NCI-H1092 treated with DMSO at 0.1 percent for 48 hours (cell line): ENCODE data around the gene LIN52.

Experiments
- DNase-seq: peaks from one replicate; lab custom pipeline; 2025; lab: John Stamatoyannopoulos, UW

The LIN52 gene

DNA sequence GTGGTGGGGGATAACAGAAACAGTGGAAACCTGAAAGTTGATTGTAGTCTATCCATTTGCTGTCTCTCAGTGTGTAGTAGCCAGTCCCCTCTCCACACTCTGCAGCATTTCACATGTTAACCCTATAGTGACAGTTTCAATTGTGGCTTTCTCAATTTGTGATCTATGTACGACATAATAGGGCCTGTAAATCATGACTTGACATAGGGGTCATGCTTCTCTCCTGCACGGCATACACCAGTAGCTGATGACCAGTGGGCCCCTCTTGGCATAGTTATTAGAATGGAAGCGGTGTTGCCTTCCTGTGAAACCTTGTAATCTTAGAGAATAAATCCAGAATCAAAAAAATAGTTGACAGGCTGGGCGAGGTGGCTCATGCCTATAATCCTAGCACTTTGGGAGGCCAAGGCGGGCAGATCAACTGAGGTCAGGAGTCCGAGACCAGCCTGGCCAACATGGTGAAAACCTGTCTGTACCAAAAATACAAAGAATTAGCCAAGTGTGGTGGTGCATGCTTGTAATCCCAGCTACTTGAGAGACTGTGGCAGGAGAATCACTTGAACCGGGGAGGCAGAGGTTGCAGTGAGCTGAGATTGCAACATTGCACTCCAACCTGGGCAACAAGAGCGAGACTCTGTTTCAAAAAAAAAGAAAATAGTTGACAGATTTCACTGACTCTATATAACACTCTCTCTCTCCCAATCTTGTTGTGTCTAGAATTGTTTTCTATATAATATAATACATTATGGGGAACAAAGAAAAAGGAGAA lies 109.9 kb downstream of the LIN52 start:
- DNase-seq = no peak

DNA sequence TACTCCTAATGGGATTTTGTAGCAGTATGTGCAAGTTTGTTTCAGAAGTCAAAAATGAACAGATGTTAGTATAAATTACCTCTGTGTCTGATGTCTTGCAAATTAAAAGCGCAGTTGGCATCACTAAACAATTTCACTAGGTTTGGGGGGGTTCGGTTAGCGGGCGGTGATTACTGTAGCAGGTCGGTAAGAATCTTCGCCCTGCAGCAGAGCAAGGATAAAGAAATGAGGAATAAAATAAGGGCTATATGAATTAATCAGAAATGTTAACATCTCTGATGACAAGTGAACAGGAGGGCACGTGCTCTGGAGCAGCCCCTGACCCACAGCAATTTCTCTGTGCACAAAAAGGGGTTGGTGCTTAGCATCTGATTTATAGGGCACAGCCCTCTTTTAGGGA lies 110.9 kb downstream of the LIN52 start:
- DNase-seq = no peak

DNA sequence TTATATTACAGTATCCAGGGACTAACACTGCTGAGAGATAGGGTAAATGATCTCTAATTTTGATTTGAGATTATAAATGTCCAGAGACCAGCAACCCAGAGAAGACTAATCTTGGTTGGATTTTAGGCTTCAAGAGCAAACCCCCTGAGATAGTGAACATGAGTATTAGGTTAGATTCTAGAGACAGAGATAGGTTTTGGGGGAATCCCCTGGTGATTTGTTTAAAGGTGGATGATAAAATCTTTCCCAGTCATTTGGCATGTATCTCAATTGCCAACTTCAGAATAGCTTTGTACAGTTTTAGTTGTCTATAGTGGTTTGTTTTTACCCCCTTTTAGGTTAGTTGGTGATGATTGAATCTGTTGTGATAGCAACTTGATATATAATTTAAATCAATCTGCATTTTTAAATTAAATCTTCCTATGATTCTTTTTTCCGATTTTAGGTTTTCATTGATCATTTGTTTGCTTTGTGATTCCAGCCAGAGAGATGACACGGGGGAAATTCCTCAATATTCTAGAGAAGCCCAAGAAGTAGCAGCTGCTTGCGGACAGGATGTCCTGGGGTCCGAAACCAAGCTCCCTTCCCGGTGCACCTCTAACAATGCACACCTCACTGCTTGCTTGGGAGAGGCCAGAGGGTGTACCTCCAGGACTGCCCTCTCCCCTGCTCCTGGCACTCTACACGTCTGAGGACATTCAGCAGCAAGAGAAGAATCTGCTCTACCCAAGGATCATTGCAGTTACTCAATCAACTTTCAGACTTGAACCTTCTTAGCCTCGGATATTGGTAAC lies 113.9 kb downstream of the LIN52 start:
- DNase-seq = no peak

DNA sequence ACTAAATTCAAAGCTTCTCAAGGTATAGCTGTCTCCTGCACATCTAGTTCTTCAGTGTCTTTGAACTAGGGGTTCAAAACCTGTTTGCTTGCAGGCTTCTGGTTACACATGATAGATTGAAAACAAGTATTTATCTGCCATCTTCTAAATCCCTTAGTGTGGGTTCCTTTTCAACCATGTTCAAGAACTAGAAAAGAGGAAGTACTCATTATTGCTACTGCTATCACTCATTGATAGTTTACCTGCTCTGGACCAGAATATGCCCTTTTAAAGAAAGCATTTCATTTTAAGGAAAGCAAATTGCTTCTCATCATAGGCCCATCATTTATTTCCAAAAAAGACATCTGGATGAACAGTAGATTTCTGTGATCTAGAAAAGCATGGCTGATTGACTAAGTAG lies 117.4 kb downstream of the LIN52 start:
- no peak for DNase-seq

DNA sequence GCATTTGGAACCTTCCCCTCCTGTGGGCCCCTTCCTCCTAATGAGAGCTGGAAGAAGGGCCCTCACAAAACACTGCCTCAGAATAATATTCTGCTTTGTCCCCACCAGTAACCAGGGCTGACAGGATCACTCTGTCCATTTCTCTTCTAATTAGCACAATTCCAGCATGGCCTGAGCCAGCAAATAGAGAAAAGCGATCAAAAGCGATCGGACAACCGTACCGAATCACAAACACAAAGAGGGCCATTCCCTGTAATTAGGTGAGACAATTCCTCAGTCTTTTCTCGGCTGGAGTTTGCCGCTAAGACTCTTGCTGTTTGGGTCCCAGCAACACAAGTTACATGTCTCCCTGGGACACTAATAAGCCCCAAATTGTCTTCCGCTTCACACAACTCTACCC lies 118.9 kb downstream of the LIN52 start:
- DNase-seq = no peak

DNA sequence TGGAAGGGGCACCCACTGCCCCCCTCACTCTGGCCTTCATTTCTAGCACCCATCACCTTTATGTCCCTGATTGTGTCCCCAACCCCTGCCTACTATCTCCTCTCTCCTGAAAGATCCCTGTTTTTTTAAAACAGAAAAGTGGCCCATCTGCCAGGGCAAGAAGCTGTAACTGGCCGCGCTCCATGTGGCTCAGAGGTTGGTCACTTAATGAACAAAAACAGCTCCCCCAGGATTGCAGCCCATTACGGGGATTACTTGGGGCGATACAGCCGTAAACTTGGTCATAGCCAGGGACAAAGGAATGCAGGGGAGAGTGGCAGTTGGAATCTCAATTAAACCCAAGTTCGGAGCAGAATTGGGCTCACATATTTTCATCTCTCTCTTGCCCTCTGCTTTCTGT lies 119.7 kb downstream of the LIN52 start:
- DNase-seq = no peak

DNA sequence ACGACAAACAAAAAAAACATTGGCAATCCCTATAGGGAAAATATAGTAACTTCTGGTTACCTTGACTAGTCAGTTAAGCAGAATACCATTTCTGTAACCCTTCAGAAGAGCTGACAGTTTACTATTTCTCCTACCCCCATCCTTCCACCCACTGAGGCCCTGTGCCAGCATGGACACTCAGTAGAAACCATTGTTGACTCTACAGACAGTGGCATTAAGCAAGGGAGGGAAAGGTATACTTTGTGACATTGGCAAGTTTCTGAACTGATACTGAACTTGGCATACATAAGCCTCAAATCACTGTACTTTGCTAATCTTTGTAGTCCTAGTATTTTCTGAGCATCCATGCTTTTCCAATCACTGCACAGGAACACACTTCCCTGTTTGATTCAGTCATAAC lies 121.1 kb downstream of the LIN52 start:
- no peak for DNase-seq

DNA sequence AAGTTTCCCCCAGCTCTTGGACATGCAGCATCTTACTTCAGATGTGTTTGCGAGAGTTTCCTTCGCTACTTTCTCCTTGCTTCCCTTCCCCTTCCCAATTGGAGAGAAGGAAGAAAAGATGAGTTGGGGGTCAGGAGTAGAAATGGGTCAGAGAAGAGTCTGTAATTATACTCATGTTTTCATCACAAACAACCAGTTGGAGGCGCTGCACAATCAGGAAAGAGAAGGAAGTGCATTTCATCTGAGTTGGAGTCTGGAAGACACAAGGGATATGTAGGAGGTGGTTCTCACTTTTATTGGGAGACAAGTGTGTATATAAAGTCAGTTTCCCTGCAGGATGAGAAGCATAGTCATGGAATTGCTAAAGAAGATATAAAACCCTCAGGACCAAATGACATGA lies 123.2 kb downstream of the LIN52 start:
- no peak for DNase-seq

DNA sequence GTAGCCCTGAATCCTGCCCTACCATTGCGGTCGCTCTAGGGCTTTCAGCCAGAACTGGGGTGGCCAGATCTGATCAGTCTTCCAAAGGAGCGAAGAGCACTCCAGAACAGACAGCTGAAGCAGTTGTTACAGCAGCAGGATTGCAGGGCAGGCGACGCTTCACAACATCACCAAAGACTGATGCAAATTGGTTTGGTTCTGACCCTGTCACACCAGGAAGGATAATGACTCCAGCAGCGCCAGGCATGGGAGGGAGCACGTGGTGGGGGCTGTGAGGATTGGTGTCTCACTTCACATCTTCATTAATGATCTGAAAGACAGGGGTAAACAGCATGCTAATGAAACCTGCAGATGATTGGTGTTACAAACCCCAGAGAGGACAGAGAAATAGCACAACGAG lies 123.9 kb downstream of the LIN52 start:
- DNase-seq = no peak

DNA sequence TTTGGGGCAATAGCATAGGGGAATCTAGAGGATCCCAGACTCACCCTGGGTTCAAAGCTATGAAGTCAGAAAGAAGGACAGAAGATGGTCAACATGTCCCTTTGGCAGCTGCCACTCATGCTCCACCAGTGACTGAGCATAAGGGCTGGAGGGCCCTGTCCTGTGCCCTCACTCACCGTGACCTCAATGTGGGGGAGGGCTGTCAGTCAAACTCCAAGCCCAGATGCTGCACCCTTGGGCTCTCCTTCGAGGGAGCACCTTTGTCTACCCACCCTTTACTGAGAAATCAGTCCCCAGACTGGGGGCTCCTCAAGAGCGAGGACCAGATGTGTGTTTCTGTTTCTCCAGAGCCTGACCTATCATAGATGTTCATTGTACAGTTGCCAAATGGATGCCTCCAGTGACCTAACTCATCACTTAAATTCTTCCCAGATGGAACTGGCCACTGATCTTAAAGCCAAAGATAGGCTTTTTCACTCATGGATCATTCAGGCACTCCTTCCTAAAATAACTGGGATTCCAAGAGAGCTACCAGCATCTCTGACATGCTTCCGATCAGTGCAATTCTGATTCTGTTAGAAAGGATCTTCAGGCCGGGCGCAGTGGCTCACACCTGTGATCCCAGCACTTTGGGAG lies 127.3 kb downstream of the LIN52 start:
- no peak for DNase-seq

DNA sequence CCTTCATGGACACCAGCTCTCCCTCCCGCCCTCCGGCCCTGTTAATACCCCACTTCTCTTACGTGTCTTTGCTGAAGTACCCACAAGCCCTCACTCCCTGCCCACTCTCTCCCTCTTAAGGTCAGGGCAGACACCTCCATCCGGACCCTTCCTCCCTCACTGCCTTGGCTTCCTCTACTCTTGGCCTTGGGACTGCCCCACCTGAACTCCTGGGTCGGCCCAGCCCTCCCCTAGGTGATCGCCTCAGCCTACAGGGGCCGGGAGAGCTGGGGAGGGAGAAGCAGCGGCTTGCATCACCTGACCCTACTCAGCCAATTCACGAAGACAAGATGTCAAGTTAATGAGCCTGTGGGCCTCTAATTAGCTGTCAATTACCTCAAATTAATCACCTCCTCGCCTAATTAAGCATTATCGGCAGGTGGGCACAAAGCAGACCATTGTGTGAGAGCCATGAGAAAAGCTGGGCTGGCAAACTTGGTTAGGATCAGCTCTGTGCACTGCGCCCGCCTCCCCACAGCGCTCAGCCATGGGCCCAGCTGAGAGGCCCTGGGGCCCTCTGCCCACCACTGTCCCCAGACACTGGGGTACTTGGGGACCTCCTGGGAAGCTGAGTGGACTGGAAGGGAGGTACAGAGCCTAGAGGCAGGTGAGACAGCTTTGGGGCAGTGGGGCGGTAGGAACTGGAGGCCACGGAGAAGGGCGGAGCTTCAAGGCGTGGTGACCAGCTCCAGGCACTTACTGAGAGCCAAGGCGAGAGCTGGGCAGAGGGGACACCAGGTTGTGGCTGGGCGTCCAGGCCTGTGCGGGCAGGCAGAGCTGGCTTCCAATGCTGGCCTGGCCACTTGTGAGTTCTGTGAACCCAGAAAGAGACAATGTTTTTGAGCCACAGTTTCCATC lies 129.4 kb downstream of the LIN52 start:
- DNase-seq = no peak

DNA sequence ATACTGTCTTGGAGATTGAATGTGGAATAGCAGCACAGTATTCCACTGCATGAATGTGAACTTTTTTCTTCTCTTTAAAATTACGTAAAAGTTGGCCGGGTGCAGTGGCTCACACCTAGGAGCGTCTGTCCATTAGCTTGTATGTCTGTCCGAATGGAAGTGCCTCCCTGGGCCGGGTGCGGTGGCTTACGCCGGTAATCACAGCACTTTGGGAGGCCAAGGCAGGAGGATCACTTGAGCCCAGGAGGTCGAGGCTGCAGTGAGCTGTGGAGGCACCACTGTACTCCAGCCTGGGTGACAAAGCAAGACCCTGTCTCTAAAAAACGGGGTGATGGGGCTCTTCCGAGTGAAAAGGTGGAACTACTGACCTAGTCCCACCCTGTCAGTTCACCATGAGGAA lies 131.9 kb downstream of the LIN52 start:
- no peak for DNase-seq

DNA sequence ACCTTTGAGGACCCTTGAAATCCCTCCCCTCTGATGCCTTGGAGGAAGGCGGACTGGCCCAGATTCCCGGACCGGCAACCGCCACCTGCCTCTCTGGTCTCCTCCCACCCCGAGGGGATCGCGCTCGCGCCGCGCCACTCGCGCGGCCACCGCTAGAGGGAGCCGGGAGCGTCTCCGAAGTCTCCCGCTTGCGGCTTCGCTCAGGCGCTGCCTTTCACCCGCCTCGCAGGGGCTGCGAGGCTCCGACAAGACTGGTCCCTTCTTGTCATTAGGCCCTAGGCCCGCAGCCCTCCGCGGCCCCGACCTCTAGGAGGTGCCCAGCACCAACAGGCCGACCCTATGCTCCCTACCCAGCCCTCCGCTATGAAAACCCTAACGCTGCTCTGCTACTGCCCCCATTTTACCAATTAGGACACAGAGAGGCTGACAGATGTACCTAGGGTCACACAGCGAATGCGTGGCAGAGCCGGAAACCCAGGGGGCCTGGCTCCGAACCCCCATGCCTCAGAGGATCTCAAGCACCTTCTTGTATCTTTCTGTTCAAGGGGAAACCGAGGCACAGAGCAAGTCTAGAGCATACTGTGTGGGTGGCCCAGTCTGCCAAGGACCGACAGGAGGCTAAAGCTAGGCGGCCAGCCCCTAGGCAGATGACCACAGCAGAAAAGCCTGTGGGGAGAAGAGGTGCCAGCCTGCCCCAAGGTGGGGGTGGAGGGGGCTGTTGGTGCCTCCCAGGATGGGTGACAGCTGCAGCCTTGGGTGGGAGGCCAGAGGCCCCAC lies 133.1 kb downstream of the LIN52 start:
- DNase-seq = peak; percentile 49

DNA sequence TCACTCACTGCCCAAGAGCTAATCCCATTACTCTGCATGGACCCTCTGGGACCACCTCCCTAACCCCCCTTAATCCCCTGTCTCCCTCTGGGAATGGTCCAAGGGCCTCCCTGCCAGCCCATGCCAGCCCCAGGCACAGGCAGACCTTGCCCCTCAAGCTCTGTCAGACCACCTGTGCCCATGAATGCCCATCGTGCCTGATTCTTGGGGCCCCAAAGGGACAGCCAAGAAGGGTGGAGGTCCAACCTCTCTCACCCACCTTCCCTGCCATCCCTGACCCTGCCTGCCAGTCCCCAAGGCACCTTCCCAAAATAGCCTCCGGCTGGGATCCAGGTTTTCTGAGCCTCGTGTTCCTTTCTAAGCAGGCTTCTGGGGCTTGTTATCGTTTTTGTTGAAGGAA lies 133.7 kb downstream of the LIN52 start:
- DNase-seq = no peak

DNA sequence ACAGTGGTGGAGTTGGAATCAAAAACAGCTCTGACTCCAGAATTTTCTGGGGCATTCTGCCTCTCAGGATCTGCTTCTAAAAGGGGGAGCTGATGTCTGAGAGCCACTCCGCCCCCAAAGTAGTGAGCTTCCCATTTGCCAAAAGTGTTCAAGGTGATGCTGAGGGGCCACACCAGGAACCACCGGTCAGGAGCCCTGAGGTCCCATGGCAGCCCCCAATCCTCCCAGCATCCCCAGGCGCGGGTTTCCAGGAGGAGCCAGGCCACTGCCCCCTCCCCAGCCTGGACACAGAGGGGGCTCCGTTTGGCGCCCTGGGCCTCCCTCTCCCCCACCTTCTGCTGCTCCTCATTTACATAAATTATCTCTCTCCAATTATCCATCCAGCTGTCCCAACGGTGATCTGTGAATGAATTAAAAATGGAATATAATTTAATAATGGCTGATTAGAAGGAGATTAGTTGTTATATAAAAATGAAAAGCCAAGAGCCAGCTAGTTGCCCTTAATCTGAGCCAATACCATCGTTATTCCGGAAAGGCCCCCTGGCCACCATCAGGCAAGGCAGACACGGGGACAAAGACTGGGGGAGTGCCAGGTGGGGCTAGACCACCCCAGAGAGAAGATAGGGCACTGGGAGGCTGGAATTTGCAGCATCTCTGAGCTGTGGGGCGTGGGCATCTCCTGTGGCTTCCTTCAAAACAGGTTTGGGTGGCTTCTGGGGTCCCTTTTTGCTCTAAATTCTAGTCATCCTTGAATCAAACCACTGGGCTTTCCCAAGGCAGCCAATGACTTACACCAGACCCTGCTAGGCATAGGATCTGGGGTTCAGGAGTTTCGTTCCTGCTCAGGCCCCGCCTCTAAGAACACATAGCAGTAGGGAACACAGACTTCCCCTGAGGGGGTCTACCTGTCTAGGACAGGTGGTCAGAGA lies 134.8 kb downstream of the LIN52 start:
- DNase-seq = no peak

DNA sequence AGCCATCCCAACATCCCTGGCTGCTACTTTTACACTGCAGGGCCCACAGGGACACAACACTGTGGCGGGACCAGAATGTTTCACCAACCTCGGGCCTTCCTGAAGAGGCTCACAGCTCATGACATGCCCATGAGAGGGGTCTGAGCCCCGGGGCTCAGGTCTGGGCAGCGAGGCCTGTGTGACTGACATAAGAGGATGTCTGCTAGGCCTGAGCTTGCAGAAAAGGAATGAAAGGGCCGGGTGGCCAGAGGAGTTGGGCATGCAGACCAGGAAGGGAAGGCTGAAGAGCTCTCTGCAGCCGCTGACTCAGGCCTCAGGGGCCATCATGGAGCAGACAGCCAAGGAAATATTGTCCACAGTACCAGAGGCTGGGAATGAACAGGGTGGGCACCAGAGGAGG lies 136.2 kb downstream of the LIN52 start:
- DNase-seq = no peak

DNA sequence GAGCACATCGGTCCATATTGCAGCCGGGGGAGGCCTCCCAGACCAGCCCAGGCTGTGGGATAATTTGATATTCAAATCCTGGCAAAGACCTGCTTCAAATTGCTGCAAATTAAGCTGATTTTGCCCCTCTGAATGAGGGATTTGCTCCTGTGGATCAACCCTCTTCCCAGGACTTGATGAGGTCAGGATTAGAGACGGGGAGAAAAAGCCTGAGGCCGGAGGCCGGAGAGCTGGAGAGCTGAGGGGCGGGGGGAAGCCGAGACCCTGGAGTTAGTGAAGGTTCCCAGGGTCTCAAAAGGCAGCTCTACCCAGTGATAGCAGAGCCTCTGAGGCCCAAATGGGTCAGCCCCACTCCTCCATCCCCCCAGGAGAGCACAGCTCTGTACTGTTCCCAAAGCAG lies 137.0 kb downstream of the LIN52 start:
- DNase-seq = no peak

DNA sequence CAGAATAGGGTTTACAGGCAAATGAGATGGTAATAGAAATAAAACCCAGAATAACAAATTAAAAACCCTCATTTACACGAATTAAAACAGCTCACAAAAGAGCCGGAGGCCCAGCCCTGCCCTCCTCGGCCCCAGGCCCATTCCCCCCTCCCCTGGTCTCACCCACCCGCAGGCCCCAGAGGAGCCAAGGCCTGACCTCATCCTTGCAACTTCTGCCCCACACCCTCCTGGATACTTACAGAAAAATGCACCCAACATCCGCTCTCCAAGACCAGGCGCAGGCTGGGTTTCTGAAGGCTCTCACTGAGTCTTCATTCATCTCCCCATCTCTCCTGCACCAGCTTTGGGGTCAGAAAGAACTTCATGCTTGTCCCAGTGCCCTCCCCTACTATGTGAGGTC lies 138.3 kb downstream of the LIN52 start:
- DNase-seq = no peak

DNA sequence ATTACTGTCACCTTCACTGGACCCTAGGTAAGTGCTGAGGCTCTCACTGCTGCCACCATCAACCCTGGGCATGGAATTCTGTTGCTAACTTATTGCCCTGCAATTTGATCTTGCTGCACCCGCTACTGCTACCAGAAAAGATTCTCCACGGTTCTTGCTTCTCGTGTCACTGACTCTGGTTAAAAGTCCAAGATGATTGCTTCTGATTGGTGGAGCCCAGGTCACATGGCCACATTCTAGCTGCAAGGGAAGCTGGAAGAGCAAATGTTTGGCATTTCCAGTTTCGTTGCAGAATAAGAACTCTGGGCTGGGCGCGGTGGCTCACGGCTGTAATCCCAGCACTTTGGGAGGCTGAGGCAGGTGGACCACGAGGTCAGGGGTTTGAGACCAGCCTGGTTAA lies 147.0 kb downstream of the LIN52 start:
- no peak for DNase-seq

DNA sequence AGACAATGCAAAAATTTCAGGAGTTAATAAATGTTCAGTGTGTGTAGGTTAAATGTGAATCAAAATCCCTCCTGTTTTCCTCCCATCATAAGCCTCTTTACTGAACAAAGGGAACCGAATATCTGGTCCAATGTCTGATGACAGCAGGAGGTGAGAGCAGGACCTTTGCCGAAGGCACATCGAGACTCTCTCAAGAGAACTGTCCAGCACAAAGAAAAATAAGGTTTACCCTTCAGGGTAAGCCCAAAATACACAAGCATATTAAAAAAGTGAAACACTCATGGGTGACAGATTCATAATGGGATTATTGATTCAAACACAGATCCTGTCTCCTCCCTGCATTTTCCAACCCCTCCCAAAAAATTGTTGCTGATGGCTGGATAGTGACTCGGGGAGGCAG lies 150.3 kb downstream of the LIN52 start:
- DNase-seq = no peak
